Hepatocyte (in vitro differentiated cells): ENCODE data around the gene PDIA6.

Experiments
- CTCF ChIP-seq: fragments of 200-600 bp; sonication (generic); IDR thresholded peaks from 2 replicates; pipeline ENCODE4 v1.5.1; 2016; ENCODE audit warnings: antibody characterized with exemption, mild to moderate bottlenecking; ENCODE audit not compliant: poor library complexity
- EZH2 ChIP-seq: fragments of 200-600 bp; sonication (generic); IDR thresholded peaks from 2 replicates; pipeline ENCODE4 v1.6.1; 2016; ENCODE audit warnings: antibody characterized with exemption, mild to moderate bottlenecking, borderline replicate concordance

GRCh38 chr2:10831400-10831985, 18.9 kb upstream of the PDIA6 start:
- TF ChIP-seq CTCF (no peak), EZH2 (no peak)
